CD1c-positive myeloid dendritic cell (primary cell): ENCODE data around the gene ACP7.
"Not testable (repeated sequence)": the region's sequence is repeated elsewhere in the genome, so short reads cannot be mapped to it uniquely, and the experiment has no call there.

Experiments
- DNase-seq: peaks from one replicate; pipeline ENCODE4 v3.0.0-alpha.2; 2016; ENCODE audit errors: extremely low spot score

ACP7 gene

GRCh38 chr19:39109641-39110040 is 25.5 kb downstream of the ACP7 start:
- no peak for DNase-seq

- DNase-seq = peak; percentile 72
Measured at GRCh38 chr19:39110263-39110967, 26.2 kb downstream of the ACP7 start.

DNA sequence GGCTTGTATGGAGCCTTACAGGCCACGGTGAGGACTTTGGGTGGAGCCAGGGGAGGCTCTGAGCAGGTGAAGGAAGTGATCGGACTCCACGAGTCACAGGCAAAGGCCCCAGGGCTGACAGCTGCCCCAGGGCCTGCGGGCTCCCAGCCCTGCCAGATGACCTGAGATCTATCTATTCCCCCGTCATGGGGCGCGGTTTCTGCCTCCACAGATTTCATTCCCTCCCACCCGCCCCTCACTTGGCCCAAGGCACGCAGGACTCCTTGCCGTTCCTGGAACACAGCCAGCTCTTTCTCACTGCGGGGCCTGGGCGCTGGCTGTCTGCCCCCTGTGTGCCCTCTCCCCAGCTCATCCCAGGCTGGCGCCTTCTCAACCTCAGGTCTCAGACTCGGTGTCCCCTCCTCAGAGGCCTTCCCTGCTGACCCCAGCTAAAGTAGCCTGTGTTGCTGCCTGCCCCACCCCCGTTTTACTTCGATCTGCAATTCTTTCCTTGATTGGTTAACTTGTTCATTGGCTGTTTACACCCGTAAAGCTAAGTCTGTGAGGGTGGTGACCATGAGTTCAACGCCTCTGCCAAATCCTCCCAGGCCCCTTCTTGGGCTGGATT is 27.5 kb downstream of the ACP7 start:
- no peak for DNase-seq

GRCh38 chr19:39112338-39112890 is 28.2 kb downstream of the ACP7 start:
- DNase-seq = no peak

DNA sequence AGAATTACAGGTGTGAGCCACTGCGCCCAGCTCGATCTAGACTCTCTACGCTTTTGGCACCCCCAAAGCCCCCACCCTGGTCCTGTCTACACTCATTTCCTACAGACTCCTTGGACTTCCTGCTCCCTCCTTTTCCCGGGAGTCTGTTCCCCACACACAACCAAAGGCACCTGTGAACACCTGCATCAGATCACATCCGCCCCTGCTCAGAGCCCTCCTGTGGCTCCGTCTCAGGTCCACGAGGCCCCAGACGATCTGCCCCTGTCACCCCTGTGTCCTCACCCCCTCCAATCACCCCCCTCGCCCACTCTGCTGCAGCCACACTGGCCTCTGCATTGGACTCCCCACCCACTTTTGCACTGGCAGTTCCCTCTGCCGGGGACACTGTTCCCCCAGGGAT is 29.0 kb downstream of the ACP7 start:
- DNase-seq = no peak

DNA sequence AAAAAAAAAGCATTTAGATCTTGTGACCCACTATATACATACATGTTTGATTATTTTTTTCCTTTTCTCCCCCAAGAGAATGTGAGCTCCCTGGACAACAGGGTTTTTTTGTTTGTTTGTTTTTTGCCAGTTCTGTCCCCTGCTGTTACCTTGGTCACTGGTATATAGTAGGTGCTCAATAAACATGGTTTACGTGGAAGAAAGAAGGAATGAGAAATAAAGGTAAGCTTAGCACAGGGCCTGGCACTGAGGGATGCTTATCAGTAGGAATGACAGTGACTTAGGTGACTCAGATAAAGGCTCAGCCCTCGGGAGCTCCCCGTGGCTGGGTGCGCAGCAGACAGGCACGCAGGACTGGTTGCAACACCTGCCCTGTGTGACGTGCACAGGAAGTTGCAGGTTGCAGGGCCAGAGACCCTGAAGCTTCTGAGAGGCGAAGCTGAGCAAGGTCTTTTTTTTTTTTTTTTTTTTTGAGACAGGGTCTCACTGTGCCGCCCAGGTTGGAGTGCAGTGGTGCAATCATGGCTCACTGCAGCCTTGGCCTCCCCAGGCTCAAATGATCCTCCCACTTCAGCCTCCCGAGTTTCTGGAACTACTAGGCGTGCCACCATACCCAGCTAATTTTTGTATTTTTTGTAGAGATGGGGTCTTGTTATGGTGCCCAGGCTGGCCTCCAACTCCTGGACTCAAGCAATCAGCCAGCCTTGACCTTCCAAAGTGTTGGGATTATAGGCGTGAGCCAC is 31.1 kb downstream of the ACP7 start:
- DNase-seq = no peak

DNA sequence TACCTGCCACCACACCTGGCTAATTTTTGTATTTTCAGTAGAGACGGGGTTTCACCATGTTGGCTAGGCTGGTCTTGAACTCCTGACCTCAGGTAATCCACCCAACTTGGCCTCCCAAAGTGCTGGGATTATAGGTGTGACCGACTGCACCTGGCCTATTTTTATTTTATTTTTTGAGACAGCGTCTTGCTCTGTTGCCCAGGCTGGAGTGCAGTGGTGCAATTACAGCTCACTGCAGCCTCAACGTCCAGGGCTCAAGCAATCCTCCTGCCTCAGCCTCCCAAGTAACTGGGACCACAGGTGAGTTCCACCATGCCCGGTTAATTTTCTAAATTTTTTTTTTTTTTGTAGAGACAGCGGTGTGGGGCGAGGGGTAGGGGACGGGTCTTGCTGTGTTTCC is 32.9 kb downstream of the ACP7 start:
- not testable (repeated sequence) for DNase-seq

- no peak for DNase-seq
Measured at GRCh38 chr19:39119830-39120229, 35.7 kb downstream of the ACP7 start.

DNA sequence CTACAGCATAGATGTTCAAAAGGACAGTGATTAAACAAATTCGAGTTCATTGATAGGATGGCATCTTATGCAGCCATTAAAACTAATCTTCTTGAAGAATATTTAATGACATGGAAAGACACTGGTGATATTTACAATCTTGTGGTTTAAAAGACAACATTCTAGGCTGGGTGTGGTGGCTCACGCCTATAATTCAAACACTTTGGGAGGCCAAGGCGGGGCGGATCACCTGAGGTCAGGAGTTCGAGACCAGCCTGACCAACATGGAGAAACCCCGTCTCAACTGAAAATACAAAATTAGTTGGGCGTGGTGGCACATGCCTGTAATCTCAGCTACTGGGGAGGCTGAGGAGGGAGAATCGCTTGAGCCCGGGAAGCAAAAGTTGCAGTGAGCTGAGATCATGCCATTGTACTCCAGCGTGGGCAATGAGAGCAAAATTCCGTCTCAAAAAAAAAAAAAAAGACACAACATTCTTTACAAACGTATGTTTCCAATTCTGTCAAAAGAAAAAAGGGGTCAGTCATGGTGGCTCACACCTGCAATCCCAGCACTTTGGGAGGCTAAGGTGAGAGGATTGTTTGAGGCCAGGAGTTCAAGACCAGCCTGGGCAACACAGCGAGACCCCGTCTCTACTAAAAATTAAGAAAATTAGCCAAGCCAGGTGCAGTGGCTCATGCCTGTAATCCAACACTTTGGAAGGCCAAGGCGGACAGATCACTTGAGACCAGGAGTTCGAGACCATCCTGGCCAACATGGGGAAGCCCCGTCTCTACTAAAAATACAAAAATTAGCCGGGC is 39.0 kb downstream of the ACP7 start:
- DNase-seq = no peak

DNA sequence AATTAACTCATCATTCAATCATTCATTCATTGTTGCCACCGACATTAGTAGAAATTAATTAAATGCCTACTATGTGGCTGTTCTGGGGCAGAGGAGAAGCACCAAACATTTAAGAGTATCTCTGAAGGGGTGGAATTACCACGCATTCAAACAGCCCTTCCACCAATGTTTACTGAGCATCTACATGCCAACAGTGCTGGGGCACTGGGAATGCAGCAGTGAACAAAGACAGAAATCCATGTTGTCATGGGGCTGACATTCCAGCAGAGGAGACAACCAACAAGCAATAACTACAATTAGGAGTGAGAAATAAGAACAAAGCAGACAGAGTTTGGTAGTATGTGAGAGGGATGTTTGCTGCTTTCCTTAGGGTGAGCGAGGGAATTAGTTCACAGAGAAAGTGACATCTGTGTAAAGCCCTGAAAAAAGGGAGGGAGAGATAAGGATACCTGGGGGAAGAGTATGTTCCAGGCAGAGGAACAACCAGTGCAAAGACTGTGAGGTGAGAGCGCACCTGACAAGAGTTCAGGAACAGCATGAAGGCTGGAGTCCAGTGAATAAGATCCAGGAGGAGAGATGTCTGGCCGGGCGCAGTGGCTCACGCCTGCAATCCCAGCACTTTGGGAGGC is 40.1 kb downstream of the ACP7 start:
- no peak for DNase-seq

DNA sequence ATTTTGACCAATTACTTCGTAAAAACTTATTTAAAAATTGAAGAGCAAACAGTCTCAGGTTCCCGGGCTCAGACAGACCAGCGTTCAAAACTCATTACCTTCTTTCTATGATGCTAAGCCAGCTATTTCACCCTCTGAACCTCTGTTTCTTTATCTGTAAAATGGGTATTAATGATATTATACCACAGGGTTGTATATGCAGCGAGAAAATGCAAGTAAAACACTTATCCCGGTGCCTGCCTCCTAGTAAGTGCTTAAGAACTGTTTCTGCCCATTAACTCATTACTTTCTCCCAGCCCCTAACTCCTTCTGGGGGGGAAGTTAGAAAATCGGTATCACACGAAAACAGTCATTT is 41.0 kb downstream of the ACP7 start:
- DNase-seq = no peak

GRCh38 chr19:39125554-39126311 is 41.6 kb downstream of the ACP7 start, which contains the start of gene PAK4:
Gene PAK4, plus strand, starts transcription at chr19:39125786. Its CDS starts 43,768 bp downstream, at chr19:39169554.
- DNase-seq = peak; percentile 98

DNA sequence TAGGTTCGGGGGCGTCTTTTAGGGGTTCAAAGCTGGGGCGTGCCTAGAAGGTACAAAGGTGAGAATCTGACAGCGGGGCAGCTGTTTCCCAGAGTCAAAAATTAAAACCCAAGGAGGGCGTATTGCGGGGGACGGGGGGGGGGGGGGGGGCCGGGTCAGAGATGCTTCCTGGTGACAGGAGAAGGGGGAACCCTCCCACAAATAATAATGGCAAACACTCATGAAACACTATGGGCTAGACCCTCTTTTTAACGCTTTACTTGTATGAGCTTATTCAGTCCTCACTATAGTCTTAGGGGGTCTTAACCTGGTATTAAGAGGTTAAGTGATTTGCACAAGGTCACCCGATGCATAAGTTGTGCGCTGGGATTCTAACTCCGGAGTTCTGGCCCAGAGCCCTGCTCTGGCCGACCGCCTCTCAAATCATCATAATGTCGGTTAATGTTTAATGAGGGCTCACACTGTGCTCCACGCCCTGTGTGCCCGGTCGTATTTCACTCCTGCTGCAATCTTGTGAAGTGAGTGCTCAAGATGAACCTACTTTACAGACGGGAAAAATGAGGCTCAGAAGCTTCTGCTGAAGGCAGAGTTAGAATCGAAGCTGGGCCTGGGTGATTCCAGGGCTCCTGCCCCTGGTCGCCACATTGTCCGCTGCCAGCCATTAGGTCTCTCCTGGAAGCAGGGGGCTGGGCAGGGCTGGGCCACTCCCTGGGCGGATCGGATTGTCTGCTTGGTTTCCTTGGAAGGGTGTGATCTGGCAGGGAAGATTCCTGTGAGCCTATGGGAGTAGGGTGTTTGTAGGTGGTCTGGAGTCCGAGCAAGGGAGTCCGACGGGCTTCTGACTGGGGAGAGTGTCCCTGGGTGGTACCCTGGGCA is 42.4 kb downstream of the ACP7 start:
- no peak for DNase-seq

DNA sequence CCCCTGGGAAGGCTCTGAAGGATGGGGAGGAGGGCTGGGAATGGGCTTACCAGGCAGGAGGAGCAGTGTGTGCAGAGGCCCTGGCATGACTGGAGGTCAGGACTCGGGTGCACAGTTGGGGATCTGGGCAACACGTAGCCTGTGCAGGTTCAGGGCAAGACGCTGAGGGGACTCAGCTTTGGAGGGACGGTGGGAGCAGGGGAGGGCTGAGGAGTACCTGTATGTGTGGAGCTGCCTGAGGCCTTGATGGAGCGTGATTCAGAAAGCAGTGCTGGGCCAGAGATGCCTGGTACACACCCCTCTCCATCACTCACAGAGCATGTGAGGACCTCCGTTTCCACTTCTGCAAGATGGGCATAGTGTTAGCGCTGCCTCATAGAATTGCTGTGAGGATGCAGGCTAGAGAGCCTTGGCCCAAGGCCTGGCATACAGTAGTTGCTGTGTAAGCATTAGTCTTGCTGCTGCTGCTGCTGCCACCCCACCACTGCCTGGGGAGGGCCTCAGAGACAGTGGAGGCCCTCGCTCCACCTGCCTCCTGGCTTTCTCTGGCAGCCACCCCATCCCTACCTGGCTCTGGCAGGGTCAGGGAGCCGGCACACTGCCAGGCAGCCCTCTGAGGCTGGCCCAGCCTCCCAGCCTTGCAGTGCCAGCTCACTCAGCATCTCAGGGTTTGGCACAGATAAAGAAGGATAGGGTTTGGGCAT is 43.8 kb downstream of the ACP7 start:
- no peak for DNase-seq

DNA sequence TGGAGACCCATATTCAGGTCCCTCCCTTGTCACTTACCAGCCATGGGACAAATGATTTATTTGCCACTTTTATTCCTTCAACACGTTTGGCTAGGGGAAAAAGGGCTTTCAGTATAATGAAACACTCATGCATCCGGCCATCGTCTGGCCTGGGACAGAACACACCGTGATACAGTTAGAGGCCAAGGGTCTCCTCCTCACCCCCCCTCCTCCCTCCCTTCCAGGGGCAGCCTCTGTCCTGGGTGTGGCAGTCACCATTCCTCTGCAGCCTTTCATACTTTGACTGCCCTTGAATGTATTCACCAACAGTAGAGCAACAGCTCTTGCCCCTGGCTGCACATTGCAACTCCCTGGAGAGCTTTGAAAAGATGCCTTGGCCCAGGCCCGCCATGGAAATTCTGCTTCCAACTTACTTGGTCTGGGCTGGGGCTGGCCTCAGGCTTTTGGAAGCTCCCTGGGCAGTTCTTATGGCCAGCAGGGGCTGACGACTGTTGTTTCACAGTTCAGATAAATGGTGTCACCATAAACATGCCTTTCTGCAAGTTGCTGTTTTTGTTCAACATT is 44.4 kb downstream of the ACP7 start:
- DNase-seq = no peak

GRCh38 chr19:39129116-39129515 is 44.9 kb downstream of the ACP7 start:
- no peak for DNase-seq

DNA sequence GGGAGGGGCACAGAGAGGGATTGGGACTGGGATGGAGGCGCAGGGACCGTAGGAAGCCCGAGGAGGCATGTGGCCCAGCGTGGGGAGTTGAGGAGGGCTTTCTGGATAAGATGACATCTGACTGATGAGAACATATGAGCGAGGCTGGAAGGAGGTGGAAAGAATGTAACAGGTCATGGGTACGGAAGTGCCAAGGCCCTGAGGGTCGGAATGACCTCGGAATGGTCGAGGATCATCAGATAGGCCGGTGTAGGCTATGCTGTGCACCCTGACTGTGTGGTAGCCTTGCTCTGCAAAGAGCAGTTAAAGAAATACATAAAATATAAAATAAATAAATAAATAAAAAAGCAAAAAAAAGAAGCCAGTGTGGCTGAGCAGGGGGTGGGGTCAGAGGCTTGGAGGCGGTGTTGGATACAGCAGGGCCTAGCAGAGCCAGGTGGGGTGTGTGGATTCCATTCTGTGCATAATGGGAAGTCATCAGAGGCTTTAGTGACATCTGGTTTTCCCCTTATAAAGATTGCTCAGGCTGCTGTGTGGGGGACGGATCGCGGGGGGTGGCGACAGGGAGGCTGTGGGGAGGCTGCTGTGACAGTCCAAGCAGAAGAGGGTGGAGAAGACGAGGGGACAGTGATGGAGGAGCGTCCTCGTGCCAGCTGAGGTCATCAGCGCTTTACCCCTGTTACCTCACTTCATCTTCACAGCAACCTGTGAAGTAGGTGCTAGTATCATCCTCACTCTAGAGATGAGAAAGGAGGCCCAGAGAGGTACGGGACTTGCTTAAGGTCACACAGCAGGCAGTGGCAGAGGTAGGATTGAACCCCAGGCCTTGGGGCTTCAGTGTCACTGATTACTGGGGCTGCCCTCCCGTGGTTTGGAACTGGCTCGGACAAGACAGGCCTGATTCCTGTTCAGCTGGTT is 46.4 kb downstream of the ACP7 start:
- no peak for DNase-seq
